Left ventricle myocardium inferior (tissue), 1 donor: ENCODE measurements around the gene WDR90. TPM values are rescaled to one million over a fixed set of nuclear protein-coding genes. Genes with fewer than 3 reads are reported as not detected.
"Not testable (repeated sequence)": the region's sequence is repeated elsewhere in the genome, so short reads cannot be mapped to it uniquely, and the experiment has no call there.

Source experiments
- DNase-seq: peaks from one replicate; pipeline ENCODE4 v3.0.0-alpha.2; 2020
- H3K27ac ChIP-seq: fragments of 200-600 bp; replicated peaks from 2 replicates; pipeline ENCODE4 v1.8.0; 2021
- H3K27me3 ChIP-seq: fragments of 200-600 bp; 2 replicates; pipeline ENCODE4 v1.8.0; 2021; ENCODE audit warnings: low read depth
- H3K36me3 ChIP-seq: fragments of 200-600 bp; 2 replicates; pipeline ENCODE4 v1.8.0; 2021
- H3K4me1 ChIP-seq: fragments of 200-600 bp; 2 replicates; pipeline ENCODE4 v1.8.0; 2021
- H3K4me3 ChIP-seq: fragments of 200-600 bp; 2 replicates; pipeline ENCODE4 v1.8.0; 2021; ENCODE audit warnings: mild to moderate bottlenecking, moderate library complexity
- H3K9me3 ChIP-seq: fragments of 200-600 bp; replicated peaks from 2 replicates; pipeline ENCODE4 v1.8.0; 2021
- CTCF ChIP-seq: fragments of 200-600 bp; IDR thresholded peaks from 2 replicates; pipeline ENCODE4 v1.8.0; 2021; ENCODE audit warnings: antibody characterized with exemption, mild to moderate bottlenecking, borderline replicate concordance
- intact Hi-C: fragments of 100-400 bp; cut with micrococcal nuclease; formaldehyde crosslinking; loops from one replicate; pipeline ENCODE4 v1.11.0; 2022
- total RNA-seq: library from RNA; stranded (reverse); fragmentation: NEBNext Ultra II Directional; extraction: Animal tissue kit (Norgen Biotek cat#: 25700); gene quantifications from one replicate; pipeline ENCODE4 v1.2.1, GENCODE V29; 2021
- donor health status: DM: no; HTN: yes; CAD: no; lungs with severe emphysema.

WDR90 gene
- total RNA-seq, 1 donor from 2014 or later, result 9.2 TPM

GRCh38 chr16:711548-712320, 62.6 kb downstream of the WDR90 start:
- intact Hi-C loops, result no loop called here
- Histone ChIP-seq H3K4me3 (no peak overlapping the region), H3K27ac (no peak overlapping the region), H3K9me3 (no peaks in the 10 kb centered on the region), H3K27me3 (peaks cover 49% of the 10 kb centered on the region), H3K36me3 (no peaks in the 10 kb centered on the region), H3K4me1 (peaks cover 30% of the 10 kb centered on the region)
- DNase-seq, result peak; percentile 75
- peak; percentile 99 for TF ChIP-seq CTCF

GRCh38 chr16:712740-713250, 63.6 kb downstream of the WDR90 start:
- Histone ChIP-seq H3K4me1 (peaks cover 37% of the 10 kb centered on the region), H3K27me3 (peaks cover 39% of the 10 kb centered on the region)
- H3K4me3 ChIP-seq, H3K36me3 ChIP-seq, H3K9me3 ChIP-seq, DNase-seq, intact Hi-C loops, H3K27ac ChIP-seq: not testable (repeated sequence)
- peak; percentile 20 for TF ChIP-seq CTCF

DNA sequence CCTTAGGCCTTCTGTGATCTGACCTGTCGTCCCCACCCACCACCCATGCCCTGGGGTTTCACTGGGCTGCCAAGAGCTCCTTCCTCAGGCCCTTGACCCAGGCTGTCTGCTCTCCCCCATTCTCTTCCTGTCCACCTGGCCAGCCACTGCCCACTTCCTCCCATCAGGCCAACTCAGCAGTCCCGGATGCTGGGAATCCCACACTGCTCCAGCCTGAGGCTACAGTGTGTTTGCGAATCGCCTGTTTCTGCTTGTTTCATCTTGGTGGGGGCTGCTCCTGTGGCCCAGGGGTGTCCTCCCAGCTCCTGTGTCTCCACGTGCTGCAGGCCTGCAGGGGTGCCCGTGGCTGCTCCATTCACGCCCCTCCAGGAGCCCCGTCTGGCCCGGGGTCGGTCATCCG, 64.9 kb downstream of the WDR90 start:
- Histone ChIP-seq H3K27me3 (peaks cover 26% of the 10 kb centered on the region), H3K36me3 (no peaks in the 10 kb centered on the region), H3K9me3 (no peaks in the 10 kb centered on the region), H3K4me3 (peak overlapping the region; percentile 91), H3K27ac (no peak overlapping the region), H3K4me1 (peaks cover 42% of the 10 kb centered on the region)
- intact Hi-C loops, result no loop called here
- TF ChIP-seq CTCF, result no peak
- no peak for DNase-seq

GRCh38 chr16:714558-715476, 65.7 kb downstream of the WDR90 start, which contains the start of gene METRN:
METRN (plus strand) TSS chr16:715118; CDS start chr16:715290, 172 bp downstream.
- DNase-seq, result peak; percentile 95
- intact Hi-C loops, result no loop called here
- Histone ChIP-seq H3K9me3 (no peaks in the 10 kb centered on the region), H3K27me3 (peaks cover 19% of the 10 kb centered on the region), H3K4me1 (peaks cover 47% of the 10 kb centered on the region), H3K27ac (peak within 1 kb of the TSS; percentile 58), H3K4me3 (peak within 1 kb of the TSS; percentile 91), H3K36me3 (no peaks in the 10 kb centered on the region)
- TF ChIP-seq CTCF, result no peak

GRCh38 chr16:715477-716199, 66.5 kb downstream of the WDR90 start:
- intact Hi-C loops, result no loop called here
- H3K27me3 ChIP-seq, result peaks cover 10% of the 10 kb centered on the region

More at GRCh38 chr16:715477-716199, 66.5 kb downstream of the WDR90 start:
- DNase-seq, result no peak
- H3K4me1 ChIP-seq, result peaks cover 50% of the 10 kb centered on the region
- no peak for TF ChIP-seq CTCF
- H3K36me3 ChIP-seq, result no peaks in the 10 kb centered on the region
- H3K9me3 ChIP-seq, result no peaks in the 10 kb centered on the region
- peak overlapping the region; percentile 58 for H3K27ac ChIP-seq
- peak overlapping the region; percentile 91 for H3K4me3 ChIP-seq
